HEK293 (cell line): ENCODE measurements around the gene CDT1.
"Not testable (repeated sequence)": the region's sequence is repeated elsewhere in the genome, so short reads cannot be mapped to it uniquely, and the experiment has no call there.

Experiments
- CTCF ChIA-PET: fragments of 350-600 bp; formaldehyde crosslinking; extraction: SDS; loops from one replicate; lab custom pipeline; 2021; ENCODE audit warnings: antibody characterized with exemption; lab: Yijun Ruan, JAX
- POLR2A ChIA-PET: fragments of 300-600 bp; formaldehyde crosslinking; extraction: SDS; loops from one replicate; lab custom pipeline; 2020; ENCODE audit warnings: antibody characterized with exemption, inconsistent platforms; lab: Yijun Ruan, JAX
- H3K27ac ChIP-seq: fragments of 200-500 bp; sonication (Bioruptor generic); 2 replicates; pipeline ENCODE4 v1.5.1; 2014; ENCODE audit warnings: low read depth, low read length, control low read depth, inconsistent platforms; ENCODE audit errors: extremely low read depth
- H3K36me3 ChIP-seq, 2 experiments: fragments of 200-500 bp in 1 of 2; sonication (Bioruptor generic) in 1 of 2; 1 replicate in 1 of 2; 2 replicates in 1 of 2; pipeline ENCODE4 v1.5.1; 2014 to 2017; ENCODE audit warnings: inconsistent platforms in 2 of 2, low read length in 2 of 2; ENCODE audit not compliant: control insufficient read depth in 2 of 2, insufficient read depth in 1 of 2
- H3K4me1 ChIP-seq: fragments of 200-500 bp; sonication (Bioruptor generic); 2 replicates; pipeline ENCODE4 v1.5.1; 2014; ENCODE audit warnings: mild to moderate bottlenecking, low read length, inconsistent platforms; ENCODE audit not compliant: control insufficient read depth, insufficient read depth
- H3K4me3 ChIP-seq: 2 replicates; pipeline ENCODE4 v1.5.1; 2011; ENCODE audit warnings: low read depth, mild to moderate bottlenecking, control low read depth, low read length, moderate library complexity
- H3K9me3 ChIP-seq: fragments of 200-500 bp; sonication (Bioruptor generic); 2 replicates; pipeline ENCODE4 v1.5.1; 2014; ENCODE audit warnings: low read depth, low read length, inconsistent platforms; ENCODE audit not compliant: control insufficient read depth, insufficient read depth
- BCL11A ChIP-seq: fragments of 450-650 bp; formaldehyde crosslinking; IDR thresholded peaks from 2 replicates; pipeline ENCODE4 v1.5.1; 2016; ENCODE audit warnings: low read depth, missing biosample characterization, missing genetic modification characterization
- GLIS1 ChIP-seq: fragments of 450-650 bp; formaldehyde crosslinking; IDR thresholded peaks from 2 replicates; pipeline ENCODE4 v1.5.1; 2016; ENCODE audit warnings: missing biosample characterization, missing genetic modification characterization
- GLIS2 ChIP-seq: fragments of 450-650 bp; formaldehyde crosslinking; IDR thresholded peaks from 2 replicates; pipeline ENCODE4 v1.5.1; 2016; ENCODE audit warnings: missing biosample characterization, missing genetic modification characterization
- ZBTB17 ChIP-seq: fragments of 450-650 bp; formaldehyde crosslinking; IDR thresholded peaks from 2 replicates; pipeline ENCODE4 v1.5.1; 2016; ENCODE audit warnings: missing biosample characterization, missing genetic modification characterization
- ZFP3 ChIP-seq: fragments of 450-650 bp; formaldehyde crosslinking; IDR thresholded peaks from 2 replicates; pipeline ENCODE4 v1.5.1; 2016; ENCODE audit warnings: low read depth, missing biosample characterization, missing genetic modification characterization
- ZIC2 ChIP-seq: fragments of 450-650 bp; formaldehyde crosslinking; IDR thresholded peaks from 2 replicates; pipeline ENCODE4 v1.5.1; 2016; ENCODE audit warnings: missing biosample characterization, missing genetic modification characterization
- ZNF248 ChIP-seq: fragments of 450-650 bp; formaldehyde crosslinking; IDR thresholded peaks from 2 replicates; pipeline ENCODE4 v1.5.1; 2017; ENCODE audit warnings: missing biosample characterization, missing genetic modification characterization
- ZNF548 ChIP-seq: fragments of 450-650 bp; formaldehyde crosslinking; IDR thresholded peaks from 2 replicates; pipeline ENCODE4 v1.5.1; 2016; ENCODE audit warnings: missing biosample characterization, missing genetic modification characterization
- ZNF600 ChIP-seq: fragments of 450-650 bp; formaldehyde crosslinking; IDR thresholded peaks from 2 replicates; pipeline ENCODE4 v1.5.1; 2016; ENCODE audit warnings: missing biosample characterization, missing genetic modification characterization
- ZNF660 ChIP-seq: fragments of 450-650 bp; IDR thresholded peaks from 2 replicates; pipeline ENCODE4 v1.5.1; 2018; ENCODE audit warnings: missing biosample characterization, mild to moderate bottlenecking, missing genetic modification characterization
- ZNF768 ChIP-seq: fragments of 450-650 bp; formaldehyde crosslinking; IDR thresholded peaks from 2 replicates; pipeline ENCODE4 v1.5.1; 2018; ENCODE audit warnings: missing biosample characterization, mild to moderate bottlenecking, missing genetic modification characterization
- TF ChIP-seq, protein P1 (sequence below): fragments of 450-650 bp; formaldehyde crosslinking; IDR thresholded peaks from 2 replicates; pipeline ENCODE4 v1.5.1; 2016; ENCODE audit warnings: missing biosample characterization, missing genetic modification characterization
- TF ChIP-seq, protein P2 (sequence below): fragments of 450-650 bp; formaldehyde crosslinking; IDR thresholded peaks from 2 replicates; pipeline ENCODE4 v1.5.1; 2017; ENCODE audit warnings: missing biosample characterization, missing genetic modification characterization
- TF ChIP-seq, protein P3 (sequence below): fragments of 450-650 bp; formaldehyde crosslinking; IDR thresholded peaks from 2 replicates; pipeline ENCODE4 v1.5.1; 2016; ENCODE audit warnings: missing biosample characterization, missing genetic modification characterization

Gene CDT1

DNA sequence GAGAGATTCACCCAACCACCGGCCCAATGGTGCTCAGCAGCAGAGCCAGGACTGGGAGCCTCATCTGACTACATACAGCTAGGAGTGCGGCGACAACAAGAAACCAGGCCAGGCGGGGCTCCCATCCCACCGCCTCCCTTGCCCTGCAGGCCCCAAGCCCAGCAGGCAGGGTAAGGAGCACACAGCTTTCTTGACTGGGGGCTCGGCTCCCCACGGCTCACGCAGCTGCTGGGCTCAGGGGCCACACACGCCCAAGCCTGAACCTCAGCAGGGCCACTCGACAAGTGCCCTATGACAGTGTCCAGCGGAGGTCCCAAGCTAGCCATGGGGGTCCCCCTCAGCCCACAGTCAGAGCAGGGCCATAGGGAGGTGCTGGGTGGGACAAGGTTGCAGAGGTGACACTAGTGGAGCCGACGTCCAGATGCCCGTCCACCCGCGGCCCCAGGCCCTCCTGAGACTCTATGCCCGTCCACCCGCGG lies 32.3 kb upstream of the CDT1 start:
- POLR2A ChIA-PET: interaction anchor here (0.9 to 6.8 kb wide), 12 partner anchors 9 to 99 kb away, joined by 3 to 97 read pairs (median 4); partner anchors contain the start of genes APRT and PIEZO1

DNA sequence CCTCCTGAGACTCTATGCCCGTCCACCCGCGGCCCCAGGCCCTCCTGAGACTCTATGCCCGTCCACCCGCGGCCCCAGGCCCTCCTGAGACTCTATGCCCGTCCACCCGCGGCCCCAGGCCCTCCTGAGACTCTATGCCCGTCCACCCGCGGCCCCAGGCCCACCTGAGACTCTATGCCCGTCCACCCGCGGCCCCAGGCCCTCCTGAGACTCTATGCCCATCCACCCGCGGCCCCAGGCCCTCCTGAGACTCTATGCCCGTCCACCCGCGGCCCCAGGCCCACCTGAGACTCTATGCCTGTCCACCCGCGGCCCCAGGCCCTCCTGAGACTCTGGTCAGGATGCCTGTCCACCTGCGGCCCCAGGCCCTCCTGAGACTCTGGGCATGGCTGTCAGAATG lies 31.8 kb upstream of the CDT1 start:
- not testable (repeated sequence) for H3K9me3 ChIP-seq, H3K4me3 ChIP-seq, H3K27ac ChIP-seq, H3K36me3 ChIP-seq
- POLR2A ChIA-PET: interaction anchor here (1.4 to 6.8 kb wide), 6 partner anchors 10 to 99 kb away, joined by 3 to 97 read pairs (median 10); partner anchors contain the start of gene PIEZO1
- CTCF ChIA-PET: interaction anchor here (0.9 to 9.2 kb wide), 3 partner anchors 24 to 395 kb away, joined by 3 to 58 read pairs (median 4); no protein-coding TSS in a partner anchor
- peaks cover 36% of the 10 kb centered on the region for H3K4me1 ChIP-seq

More for the DNA sequence above, 32.3 kb upstream of the CDT1 start:
- no peaks in the 10 kb centered on the region for H3K9me3 ChIP-seq
- no peaks in the 10 kb centered on the region for H3K36me3 ChIP-seq
- H3K4me1 ChIP-seq: peaks cover 36% of the 10 kb centered on the region
- CTCF ChIA-PET: interaction anchor here (0.6 to 9.2 kb wide), 5 partner anchors 24 to 398 kb away, joined by 3 to 58 read pairs (median 4); no protein-coding TSS in a partner anchor
- no peak overlapping the region for H3K4me3 ChIP-seq
- TF ChIP-seq BCL11A (tag by site-specific recombination): 0 out of 2 replicates have a peak, but pooled peaks have one; percentile 4
- TF ChIP-seq ZNF768 (tag by site-specific recombination): 0 out of 2 replicates have a peak, but pooled peaks have one; percentile 32
- TF ChIP-seq ZNF660 (tag by site-specific recombination): no peak
- TF ChIP-seq, protein P1, sequence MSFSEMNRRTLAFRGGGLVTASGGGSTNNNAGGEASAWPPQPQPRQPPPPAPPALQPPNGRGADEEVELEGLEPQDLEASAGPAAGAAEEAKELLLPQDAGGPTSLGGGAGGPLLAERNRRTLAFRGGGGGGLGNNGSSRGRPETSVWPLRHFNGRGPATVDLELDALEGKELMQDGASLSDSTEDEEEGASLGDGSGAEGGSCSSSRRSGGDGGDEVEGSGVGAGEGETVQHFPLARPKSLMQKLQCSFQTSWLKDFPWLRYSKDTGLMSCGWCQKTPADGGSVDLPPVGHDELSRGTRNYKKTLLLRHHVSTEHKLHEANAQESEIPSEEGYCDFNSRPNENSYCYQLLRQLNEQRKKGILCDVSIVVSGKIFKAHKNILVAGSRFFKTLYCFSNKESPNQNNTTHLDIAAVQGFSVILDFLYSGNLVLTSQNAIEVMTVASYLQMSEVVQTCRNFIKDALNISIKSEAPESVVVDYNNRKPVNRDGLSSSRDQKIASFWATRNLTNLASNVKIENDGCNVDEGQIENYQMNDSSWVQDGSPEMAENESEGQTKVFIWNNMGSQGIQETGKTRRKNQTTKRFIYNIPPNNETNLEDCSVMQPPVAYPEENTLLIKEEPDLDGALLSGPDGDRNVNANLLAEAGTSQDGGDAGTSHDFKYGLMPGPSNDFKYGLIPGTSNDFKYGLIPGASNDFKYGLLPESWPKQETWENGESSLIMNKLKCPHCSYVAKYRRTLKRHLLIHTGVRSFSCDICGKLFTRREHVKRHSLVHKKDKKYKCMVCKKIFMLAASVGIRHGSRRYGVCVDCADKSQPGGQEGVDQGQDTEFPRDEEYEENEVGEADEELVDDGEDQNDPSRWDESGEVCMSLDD (tag by site-specific recombination): 0 out of 2 replicates have a peak, but pooled peaks have one; percentile 8
- TF ChIP-seq, protein P2, sequence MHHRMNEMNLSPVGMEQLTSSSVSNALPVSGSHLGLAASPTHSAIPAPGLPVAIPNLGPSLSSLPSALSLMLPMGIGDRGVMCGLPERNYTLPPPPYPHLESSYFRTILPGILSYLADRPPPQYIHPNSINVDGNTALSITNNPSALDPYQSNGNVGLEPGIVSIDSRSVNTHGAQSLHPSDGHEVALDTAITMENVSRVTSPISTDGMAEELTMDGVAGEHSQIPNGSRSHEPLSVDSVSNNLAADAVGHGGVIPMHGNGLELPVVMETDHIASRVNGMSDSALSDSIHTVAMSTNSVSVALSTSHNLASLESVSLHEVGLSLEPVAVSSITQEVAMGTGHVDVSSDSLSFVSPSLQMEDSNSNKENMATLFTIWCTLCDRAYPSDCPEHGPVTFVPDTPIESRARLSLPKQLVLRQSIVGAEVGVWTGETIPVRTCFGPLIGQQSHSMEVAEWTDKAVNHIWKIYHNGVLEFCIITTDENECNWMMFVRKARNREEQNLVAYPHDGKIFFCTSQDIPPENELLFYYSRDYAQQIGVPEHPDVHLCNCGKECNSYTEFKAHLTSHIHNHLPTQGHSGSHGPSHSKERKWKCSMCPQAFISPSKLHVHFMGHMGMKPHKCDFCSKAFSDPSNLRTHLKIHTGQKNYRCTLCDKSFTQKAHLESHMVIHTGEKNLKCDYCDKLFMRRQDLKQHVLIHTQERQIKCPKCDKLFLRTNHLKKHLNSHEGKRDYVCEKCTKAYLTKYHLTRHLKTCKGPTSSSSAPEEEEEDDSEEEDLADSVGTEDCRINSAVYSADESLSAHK (tag by site-specific recombination): no peak
- TF ChIP-seq GLIS2 (tag by site-specific recombination): 0 out of 2 replicates have a peak, but pooled peaks have one; percentile 4
- TF ChIP-seq ZBTB17 (tag by site-specific recombination): peak; percentile 15; the same call in 1 of the 2 replicates
- no peak for TF ChIP-seq ZNF248 (tag by site-specific recombination)
- TF ChIP-seq, protein P3, sequence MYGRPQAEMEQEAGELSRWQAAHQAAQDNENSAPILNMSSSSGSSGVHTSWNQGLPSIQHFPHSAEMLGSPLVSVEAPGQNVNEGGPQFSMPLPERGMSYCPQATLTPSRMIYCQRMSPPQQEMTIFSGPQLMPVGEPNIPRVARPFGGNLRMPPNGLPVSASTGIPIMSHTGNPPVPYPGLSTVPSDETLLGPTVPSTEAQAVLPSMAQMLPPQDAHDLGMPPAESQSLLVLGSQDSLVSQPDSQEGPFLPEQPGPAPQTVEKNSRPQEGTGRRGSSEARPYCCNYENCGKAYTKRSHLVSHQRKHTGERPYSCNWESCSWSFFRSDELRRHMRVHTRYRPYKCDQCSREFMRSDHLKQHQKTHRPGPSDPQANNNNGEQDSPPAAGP (tag by site-specific recombination): 0 out of 2 replicates have a peak, but pooled peaks have one; percentile 6
- TF ChIP-seq ZIC2 (tag by site-specific recombination): peak; percentile 91
- peak; percentile 79 for TF ChIP-seq ZFP3 (tag by site-specific recombination)
- TF ChIP-seq GLIS1 (tag by site-specific recombination): no peak
- no peak for TF ChIP-seq ZNF548 (tag by site-specific recombination)
- TF ChIP-seq ZNF600 (tag by site-specific recombination): peak; percentile 50; the same call in 1 of the 2 replicates
- peak overlapping the region; percentile 80 for H3K27ac ChIP-seq
